GM10248 (cell line): ENCODE measurements around the gene MCHR1.
"Not testable (repeated sequence)": the region's sequence is repeated elsewhere in the genome, so short reads cannot be mapped to it uniquely, and the experiment has no call there.

Source experiments
- CTCF ChIA-PET: fragments of 300-600 bp; sonication (Branson Sonifier 250); formaldehyde crosslinking; extraction: SDS; loops from one replicate; lab custom pipeline; 2021; ENCODE audit warnings: antibody characterized with exemption; lab: Yijun Ruan, JAX
- POLR2A ChIA-PET: fragments of 350-650 bp; sonication (Branson Sonifier 250); formaldehyde crosslinking; extraction: SDS; loops from one replicate; lab custom pipeline; 2020; ENCODE audit warnings: antibody characterized with exemption; lab: Yijun Ruan, JAX
- DNase-seq: peaks from one replicate; pipeline ENCODE4 v3.0.0; 2012; ENCODE audit errors: extremely low spot score
- CTCF ChIP-seq: IDR thresholded peaks from 2 replicates; pipeline ENCODE4 v1.5.1; 2012; ENCODE audit warnings: mild to moderate bottlenecking, low read depth; ENCODE audit errors: extremely low read depth, missing control alignments, control extremely low read depth

Gene MCHR1

GRCh38 chr22:40654522-40655167, 24.6 kb upstream of the MCHR1 start:
- DNase-seq: no peak
- TF ChIP-seq CTCF: no peak
- POLR2A ChIA-PET: no interaction called here
- CTCF ChIA-PET: interaction anchor here (3.2 kb wide), 1 partner anchor 218 kb away, joined by 10 read pairs; no protein-coding TSS in a partner anchor

DNA sequence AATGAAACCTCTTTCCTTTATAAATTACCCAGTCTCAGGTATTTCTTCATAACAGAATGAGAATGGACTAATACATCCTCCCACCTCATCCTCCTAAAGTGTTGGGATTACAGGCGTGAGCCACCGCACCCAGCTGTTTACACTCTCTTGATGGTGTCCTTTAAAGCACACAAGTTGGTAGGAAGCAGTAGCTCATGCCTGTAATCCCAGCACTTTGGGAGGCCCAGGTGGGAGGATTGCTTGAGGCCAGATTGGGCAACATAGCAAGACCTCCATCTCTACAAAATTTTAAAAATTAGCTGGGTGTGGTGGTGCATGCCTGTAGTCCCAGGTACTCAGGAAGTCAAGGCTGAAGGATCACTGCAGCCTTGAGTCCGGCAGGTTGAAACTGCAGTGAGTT, 23.3 kb upstream of the MCHR1 start:
- DNase-seq, POLR2A ChIA-PET: not testable (repeated sequence)
- CTCF ChIA-PET: interaction anchor here (1.0 to 2.0 kb wide), 3 partner anchors 10 to 243 kb away, joined by 3 to 7 read pairs (median 6); no protein-coding TSS in a partner anchor

- CTCF ChIA-PET: interaction anchor here (0.8 to 2.0 kb wide), 3 partner anchors 10 to 242 kb away, joined by 4 to 14 read pairs (median 6); no protein-coding TSS in a partner anchor
- DNase-seq, POLR2A ChIA-PET: not testable (repeated sequence)
Measured at GRCh38 chr22:40656651-40657050, 22.6 kb upstream of the MCHR1 start.

- DNase-seq: no peak
- ChIA-PET CTCF (no interaction called here), POLR2A (no interaction called here)
- TF ChIP-seq CTCF: no peak
Measured at GRCh38 chr22:40659166-40659565, 20.1 kb upstream of the MCHR1 start.

DNA sequence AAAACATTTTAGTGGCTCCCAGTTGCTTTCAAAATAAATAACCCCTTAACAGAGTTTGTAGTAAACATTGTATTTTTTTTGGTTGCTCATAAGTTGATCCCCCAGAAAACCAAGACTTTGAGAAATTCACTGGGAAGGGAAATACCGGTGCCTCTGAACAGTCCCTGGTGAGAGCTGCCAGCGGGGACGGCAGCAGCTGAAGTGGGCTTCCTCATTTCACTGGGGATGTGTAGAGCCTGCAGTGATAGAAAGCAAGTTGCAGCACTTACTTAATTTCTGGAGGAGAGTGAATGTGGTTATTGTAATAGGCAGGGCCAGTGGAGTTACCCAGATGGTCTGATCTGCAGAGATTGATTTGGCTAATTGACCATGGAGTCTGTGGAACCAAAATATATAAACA, 18.6 kb upstream of the MCHR1 start:
- no peak for TF ChIP-seq CTCF
- DNase-seq: no peak

DNA sequence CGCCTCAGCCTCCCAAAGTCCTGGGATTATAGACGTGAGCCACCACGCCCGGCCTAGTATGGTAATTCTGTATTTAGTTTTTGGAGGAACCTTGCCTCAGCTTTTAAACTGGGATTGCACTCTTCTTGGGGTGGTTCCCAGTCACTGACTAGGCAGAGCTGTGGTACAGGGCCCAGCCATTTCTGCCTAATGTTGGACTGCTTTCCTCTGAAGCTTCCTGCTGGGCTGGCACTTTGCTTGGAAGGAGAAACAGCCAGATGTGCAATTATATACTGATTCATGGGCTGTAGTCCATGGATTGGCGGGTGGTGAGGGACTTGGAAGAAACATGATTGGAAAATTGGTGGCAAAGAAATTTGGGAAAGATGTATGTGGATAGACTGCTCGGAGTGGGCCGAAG, 17.6 kb upstream of the MCHR1 start:
- CTCF ChIA-PET: interaction anchor here (0.8 to 1.6 kb wide), 4 partner anchors 9 to 238 kb away, joined by 3 to 4 read pairs (median 3); no protein-coding TSS in a partner anchor
- no peak for DNase-seq
- no peak for TF ChIP-seq CTCF
- POLR2A ChIA-PET: no interaction called here

More for the DNA sequence above, 18.6 kb upstream of the MCHR1 start:
- CTCF ChIA-PET: interaction anchor here (1.2 to 1.6 kb wide), 2 partner anchors 10 to 224 kb away, joined by 3 to 4 read pairs; no protein-coding TSS in a partner anchor
- POLR2A ChIA-PET: no interaction called here

DNA sequence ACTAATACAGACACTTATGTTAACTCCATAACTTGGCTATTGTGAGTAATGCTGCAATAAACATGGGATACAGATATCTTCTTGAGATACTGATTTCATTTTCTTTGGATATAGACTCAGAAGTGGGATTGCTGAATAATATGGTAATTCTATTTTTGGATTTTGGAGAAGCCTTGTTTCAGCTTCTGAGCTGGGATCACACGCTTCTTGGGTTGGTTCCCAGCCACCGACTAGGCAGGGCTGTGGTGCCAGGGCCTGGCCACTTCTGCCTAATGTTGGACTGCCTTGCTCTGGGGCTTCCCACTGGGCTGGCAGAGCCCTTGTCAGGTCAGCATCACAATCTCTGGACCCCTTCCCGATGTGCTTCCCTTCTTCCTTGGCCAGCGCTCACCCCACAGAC, 14.0 kb upstream of the MCHR1 start:
- TF ChIP-seq CTCF: no peak
- no peak for DNase-seq
- CTCF ChIA-PET: interaction anchor here (0.8 to 1.5 kb wide), 2 partner anchors 18 to 229 kb away, joined by 3 to 4 read pairs; no protein-coding TSS in a partner anchor
- POLR2A ChIA-PET: no interaction called here
